HL-60 (cell line): ENCODE data around the gene LAMB3.

Experiments
- DNase-seq, 2 experiments: peaks; one replicate each; pipeline ENCODE4 v3.0.0-alpha.2; 2010 to 2020; ENCODE audit warnings: low read depth in 1 of 2, low spot score in 1 of 2
- H3K27ac ChIP-seq: fragments of 250-450 bp; sonication (Bioruptor Pico); replicated peaks from 2 replicates; pipeline ENCODE4 v1.5.1; 2020; ENCODE audit warnings: mild to moderate bottlenecking, moderate library complexity
- H3K27me3 ChIP-seq: fragments of 250-450 bp; sonication (Bioruptor Pico); 2 replicates; pipeline ENCODE4 v1.5.1; 2021; ENCODE audit warnings: mild to moderate bottlenecking, moderate library complexity; ENCODE audit not compliant: insufficient read depth, poor library complexity, severe bottlenecking
- H3K4me3 ChIP-seq: replicated peaks from 2 replicates; pipeline ENCODE4 v1.5.1; 2011; ENCODE audit warnings: mild to moderate bottlenecking, control low read depth, low read length; ENCODE audit not compliant: insufficient read depth
- GABPA ChIP-seq: IDR thresholded peaks from 2 replicates; pipeline ENCODE4 v1.6.1; 2012; ENCODE audit warnings: low read depth
- POLR2AphosphoS5 ChIP-seq: IDR thresholded peaks from 2 replicates; pipeline ENCODE4 v1.6.1; 2012; ENCODE audit warnings: low read depth
- REST ChIP-seq: IDR thresholded peaks from 2 replicates; pipeline ENCODE4 v1.6.1; 2012; ENCODE audit warnings: low read depth; ENCODE audit not compliant: insufficient replicate concordance
- SPI1 ChIP-seq: IDR thresholded peaks from 2 replicates; pipeline ENCODE4 v1.6.1; 2012; ENCODE audit warnings: low read depth, mild to moderate bottlenecking, borderline replicate concordance
- TF ChIP-seq, protein P1 (sequence below): IDR thresholded peaks from one replicate; pipeline ENCODE4 v1.5.1; 2011; ENCODE audit warnings: low read length, control low read depth, inconsistent platforms; ENCODE audit not compliant: insufficient read depth

The LAMB3 gene

GRCh38 chr1:209601809-209602657 lies 50.2 kb downstream of the LAMB3 start:
- DNase-seq = peak; percentile 25 to 53
- no peak overlapping the region for H3K27ac ChIP-seq
- TF ChIP-seq, protein P1, sequence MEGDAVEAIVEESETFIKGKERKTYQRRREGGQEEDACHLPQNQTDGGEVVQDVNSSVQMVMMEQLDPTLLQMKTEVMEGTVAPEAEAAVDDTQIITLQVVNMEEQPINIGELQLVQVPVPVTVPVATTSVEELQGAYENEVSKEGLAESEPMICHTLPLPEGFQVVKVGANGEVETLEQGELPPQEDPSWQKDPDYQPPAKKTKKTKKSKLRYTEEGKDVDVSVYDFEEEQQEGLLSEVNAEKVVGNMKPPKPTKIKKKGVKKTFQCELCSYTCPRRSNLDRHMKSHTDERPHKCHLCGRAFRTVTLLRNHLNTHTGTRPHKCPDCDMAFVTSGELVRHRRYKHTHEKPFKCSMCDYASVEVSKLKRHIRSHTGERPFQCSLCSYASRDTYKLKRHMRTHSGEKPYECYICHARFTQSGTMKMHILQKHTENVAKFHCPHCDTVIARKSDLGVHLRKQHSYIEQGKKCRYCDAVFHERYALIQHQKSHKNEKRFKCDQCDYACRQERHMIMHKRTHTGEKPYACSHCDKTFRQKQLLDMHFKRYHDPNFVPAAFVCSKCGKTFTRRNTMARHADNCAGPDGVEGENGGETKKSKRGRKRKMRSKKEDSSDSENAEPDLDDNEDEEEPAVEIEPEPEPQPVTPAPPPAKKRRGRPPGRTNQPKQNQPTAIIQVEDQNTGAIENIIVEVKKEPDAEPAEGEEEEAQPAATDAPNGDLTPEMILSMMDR = peak; percentile 80
- TF ChIP-seq GABPA = no peak

DNA sequence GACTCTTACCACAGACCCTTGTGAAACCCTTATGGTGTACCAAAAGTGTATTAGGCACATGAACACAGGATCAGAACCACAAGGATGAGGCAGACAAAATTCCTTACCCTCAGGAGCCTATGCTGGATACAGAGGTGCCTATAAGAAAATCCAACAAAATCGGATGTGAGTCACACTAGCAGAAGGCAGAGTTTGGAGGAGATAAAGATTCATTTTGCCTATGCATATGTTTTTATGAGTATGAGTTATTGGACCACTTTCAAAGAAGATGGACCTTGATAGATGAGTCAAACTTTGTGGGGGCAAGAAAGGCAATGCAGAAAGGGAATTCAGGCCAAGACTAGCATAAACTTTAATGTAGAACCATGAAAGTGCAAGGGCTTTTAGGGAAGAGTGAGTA lies 51.7 kb downstream of the LAMB3 start:
- TF ChIP-seq POLR2AphosphoS5 (no peak), REST (no peak), GABPA (no peak), SPI1 (no peak)
- TF ChIP-seq, protein P1 = no peak
- H3K27me3 ChIP-seq = peaks cover 22% of the 10 kb centered on the region
- no peak overlapping the region for H3K4me3 ChIP-seq
- no peak overlapping the region for H3K27ac ChIP-seq
- DNase-seq = no peak

More at GRCh38 chr1:209601809-209602657, 50.2 kb downstream of the LAMB3 start:
- H3K4me3 ChIP-seq = no peak overlapping the region
- peaks cover 20% of the 10 kb centered on the region for H3K27me3 ChIP-seq

- TF ChIP-seq, protein P1 = no peak
- no peak for TF ChIP-seq REST
- TF ChIP-seq SPI1 = no peak
- TF ChIP-seq POLR2AphosphoS5 = no peak
- TF ChIP-seq GABPA = no peak
- no peak overlapping the region for H3K4me3 ChIP-seq
- DNase-seq = no peak
- H3K27me3 ChIP-seq = peaks cover 25% of the 10 kb centered on the region
- H3K27ac ChIP-seq = no peak overlapping the region
These were observed 54.0 kb downstream of the LAMB3 start for GRCh38 chr1:209598227-209598626.

GRCh38 chr1:209597499-209597898 lies 54.7 kb downstream of the LAMB3 start:
- H3K4me3 ChIP-seq = no peak overlapping the region
- DNase-seq = no peak
- TF ChIP-seq REST (no peak), POLR2AphosphoS5 (no peak), SPI1 (no peak), GABPA (no peak)
- TF ChIP-seq, protein P1 = no peak
- no peak overlapping the region for H3K27ac ChIP-seq
- H3K27me3 ChIP-seq = peaks cover 25% of the 10 kb centered on the region
